Measurements from ENCODE around the gene DLL4.
A peak's percentile ranks its signal among the peaks of the same experiment; 100 is the strongest.

Gene DLL4

GRCh38 chr15:40948706-40949473 lies 19.8 kb downstream of the DLL4 start:
- Histone ChIP-seq H3K36me3 (no peaks in the 10 kb centered on the region), H3K4me3 (no peak overlapping the region), H3K4me1 (peaks cover 0 to 13% (median 9%) of the 10 kb centered on the region in 4 donors), H3K9me3 (no peaks in the 10 kb centered on the region), H3K27ac (no peak overlapping the region), H3K27me3 (no peaks in the 10 kb centered on the region)
- no peak for DNase-seq
- no peak for TF ChIP-seq CTCF (IDR thresholded peaks at IDR 0.05)
- intact Hi-C loops (cut with DNase I; ENCODE audit: low total_unique reads), result no loop called here

GRCh38 chr15:40949756-40950207 lies 20.6 kb downstream of the DLL4 start:
- H3K9me3 ChIP-seq, result no peaks in the 10 kb centered on the region
- TF ChIP-seq CTCF (IDR thresholded peaks at IDR 0.05), result no peak
- no peak overlapping the region for H3K4me3 ChIP-seq
- peaks cover 0 to 19% (median 15%) of the 10 kb centered on the region in 4 donors for H3K4me1 ChIP-seq
- H3K27ac ChIP-seq, result no peak overlapping the region
- intact Hi-C loops (cut with DNase I; ENCODE audit: low total_unique reads), result no loop called here
- H3K27me3 ChIP-seq, result no peaks in the 10 kb centered on the region
- H3K36me3 ChIP-seq, result no peaks in the 10 kb centered on the region
- DNase-seq, result no peak

- TF ChIP-seq CTCF (IDR thresholded peaks at IDR 0.05), result no peak
Measured at GRCh38 chr15:40951764-40952163, 22.6 kb downstream of the DLL4 start.

GRCh38 chr15:40952301-40952900 lies 23.3 kb downstream of the DLL4 start:
- Histone ChIP-seq H3K4me3 (peak overlapping the region; percentile 77 to 87), H3K27me3 (no peaks in the 10 kb centered on the region), H3K36me3 (no peaks in the 10 kb centered on the region), H3K27ac (peak overlapping the region; percentile 81 to 82), H3K9me3 (no peaks in the 10 kb centered on the region), H3K4me1 (peaks cover 0 to 45% (median 33%) of the 10 kb centered on the region in 4 donors)
- intact Hi-C loops (cut with DNase I; ENCODE audit: low total_unique reads), result no loop called here
- TF ChIP-seq CTCF (IDR thresholded peaks at IDR 0.05), result no peak
- DNase-seq, result no peak

More at GRCh38 chr15:40951764-40952163, 22.6 kb downstream of the DLL4 start:
- intact Hi-C loops (cut with DNase I; ENCODE audit: low total_unique reads), result no loop called here
- Histone ChIP-seq H3K4me1 (peaks cover 0 to 39% (median 27%) of the 10 kb centered on the region in 4 donors), H3K36me3 (no peaks in the 10 kb centered on the region), H3K27me3 (no peaks in the 10 kb centered on the region), H3K27ac (no peak overlapping the region), H3K9me3 (no peaks in the 10 kb centered on the region), H3K4me3 (no peak overlapping the region)
- no peak for DNase-seq

GRCh38 chr15:40952901-40953712 lies 24.0 kb downstream of the DLL4 start, which contains the start of gene CHAC1:
TSS of gene CHAC1 (plus strand) at chr15:40953471. CDS start at chr15:40953584, 113 bp downstream.
- intact Hi-C loops (cut with DNase I; ENCODE audit: low total_unique reads), result no loop called here
- peak; percentile 94 to 97 for DNase-seq
- Histone ChIP-seq H3K27ac (peak within 1 kb of the TSS; percentile 81 to 82), H3K4me3 (peak within 1 kb of the TSS; percentile 77 to 87), H3K4me1 (peaks cover 0 to 52% (median 38%) of the 10 kb centered on the region in 4 donors), H3K9me3 (no peaks in the 10 kb centered on the region), H3K27me3 (no peaks in the 10 kb centered on the region), H3K36me3 (no peaks in the 10 kb centered on the region)
- TF ChIP-seq CTCF (IDR thresholded peaks at IDR 0.05), result no peak

Measured in tibial artery (tissue), 4 donors.